H9 (cell line): ENCODE data around the gene SMARCA1. TPM values are rescaled to one million over a fixed set of nuclear protein-coding genes. Genes with fewer than 3 reads are reported as not detected.

ENCODE experiments used
- DNase-seq: peaks from one replicate; pipeline ENCODE4 v3.0.0-alpha.2; 2017
- H2AFZ ChIP-seq: one replicate; pipeline ENCODE4 v1.6.1; 2013; ENCODE audit warnings: mild to moderate bottlenecking, low read length, control low read depth, moderate library complexity
- H2AK5ac ChIP-seq: 2 replicates; pipeline ENCODE4 v1.6.1; 2013; ENCODE audit warnings: low read length, control low read depth, mixed read lengths; ENCODE audit not compliant: insufficient read length
- H2BK120ac ChIP-seq: one replicate; pipeline ENCODE4 v1.6.1; 2013; ENCODE audit warnings: low read depth, mild to moderate bottlenecking, low read length, control low read depth, inconsistent platforms; ENCODE audit not compliant: poor library complexity, severe bottlenecking
- H2BK12ac ChIP-seq: 2 replicates; pipeline ENCODE4 v1.6.1; 2013; ENCODE audit warnings: low read length, control low read depth, mixed read lengths, low read depth; ENCODE audit not compliant: insufficient read length
- H2BK15ac ChIP-seq: 2 replicates; pipeline ENCODE4 v1.6.1; 2013; ENCODE audit warnings: low read depth, low read length, control low read depth
- H2BK20ac ChIP-seq: one replicate; pipeline ENCODE4 v1.6.1; 2013; ENCODE audit warnings: low read depth, mild to moderate bottlenecking, low read length, control low read depth, inconsistent platforms; ENCODE audit not compliant: poor library complexity, severe bottlenecking
- H2BK5ac ChIP-seq: 2 replicates; pipeline ENCODE4 v1.6.1; 2013; ENCODE audit warnings: low read length, control low read depth, mixed read lengths; ENCODE audit not compliant: insufficient read length
- H3K14ac ChIP-seq: 2 replicates; pipeline ENCODE4 v1.6.1; 2013; ENCODE audit warnings: low read length, control low read depth; ENCODE audit not compliant: insufficient read depth
- H3K18ac ChIP-seq: 2 replicates; pipeline ENCODE4 v1.6.1; 2013; ENCODE audit warnings: low read depth, mild to moderate bottlenecking, mixed read lengths, low read length, control low read depth; ENCODE audit not compliant: insufficient read length
- H3K23ac ChIP-seq: 2 replicates; pipeline ENCODE4 v1.6.1; 2013; ENCODE audit warnings: low read length, control low read depth, mixed read lengths, low read depth; ENCODE audit not compliant: insufficient read length
- H3K23me2 ChIP-seq: 2 replicates; pipeline ENCODE4 v1.6.1; 2013; ENCODE audit warnings: low read depth, mild to moderate bottlenecking, mixed read lengths, low read length, control low read depth; ENCODE audit not compliant: insufficient read length, poor library complexity, severe bottlenecking
- H3K27ac ChIP-seq: 2 replicates; pipeline ENCODE4 v1.5.1; 2013; ENCODE audit warnings: low read length, control low read depth, mixed read lengths, low read depth; ENCODE audit not compliant: insufficient read length
- H3K27me3 ChIP-seq: 2 replicates; pipeline ENCODE4 v1.6.1; 2013; ENCODE audit warnings: low read length, control low read depth, inconsistent platforms; ENCODE audit not compliant: insufficient read depth
- H3K4ac ChIP-seq: 2 replicates; pipeline ENCODE4 v1.6.1; 2013; ENCODE audit warnings: low read depth, mild to moderate bottlenecking, control low read depth, inconsistent platforms, low read length, moderate library complexity
- H3K4me1 ChIP-seq: 2 replicates; pipeline ENCODE4 v1.6.1; 2013; ENCODE audit warnings: low read length, control low read depth, inconsistent platforms; ENCODE audit not compliant: insufficient read depth
- H3K4me2 ChIP-seq: 2 replicates; pipeline ENCODE4 v1.6.1; 2013; ENCODE audit warnings: low read length, control low read depth, mixed read lengths; ENCODE audit not compliant: insufficient read length, insufficient read depth
- H3K56ac ChIP-seq: 2 replicates; pipeline ENCODE4 v1.6.1; 2013; ENCODE audit warnings: low read depth, mild to moderate bottlenecking, mixed read lengths, low read length, control low read depth; ENCODE audit not compliant: insufficient read length
- H3K79me1 ChIP-seq: 2 replicates; pipeline ENCODE4 v1.6.1; 2013; ENCODE audit warnings: low read depth, mild to moderate bottlenecking, moderate library complexity, low read length, control low read depth, inconsistent platforms; ENCODE audit not compliant: insufficient read depth, poor library complexity, severe bottlenecking
- H3K79me2 ChIP-seq: 2 replicates; pipeline ENCODE4 v1.6.1; 2013; ENCODE audit warnings: low read length, control low read depth, inconsistent platforms; ENCODE audit not compliant: insufficient read depth
- H3K9ac ChIP-seq: 2 replicates; pipeline ENCODE4 v1.6.1; 2013; ENCODE audit warnings: low read length, control low read depth, mixed read lengths; ENCODE audit not compliant: insufficient read length; ENCODE audit errors: extremely low read depth
- H3K9me3 ChIP-seq: one replicate; pipeline ENCODE4 v1.6.1; 2013; ENCODE audit warnings: low read depth, low read length, inconsistent platforms; ENCODE audit not compliant: control insufficient read depth
- H3T11ph ChIP-seq: one replicate; pipeline ENCODE4 v1.6.1; 2013; ENCODE audit warnings: mild to moderate bottlenecking, low read length, control low read depth, inconsistent platforms
- H4K20me1 ChIP-seq: one replicate; pipeline ENCODE4 v1.6.1; 2013; ENCODE audit not compliant: control insufficient read depth, insufficient read length, insufficient read depth
- H4K5ac ChIP-seq: 2 replicates; pipeline ENCODE4 v1.6.1; 2013; ENCODE audit warnings: low read depth, mild to moderate bottlenecking, mixed read lengths, low read length, control low read depth; ENCODE audit not compliant: insufficient read length
- H4K8ac ChIP-seq: replicated peaks from 2 replicates; pipeline ENCODE4 v1.6.1; 2013; ENCODE audit warnings: low read length, control low read depth, mixed read lengths, low read depth; ENCODE audit not compliant: insufficient read length
- H4K91ac ChIP-seq: 2 replicates; pipeline ENCODE4 v1.6.1; 2013; ENCODE audit warnings: low read depth, mild to moderate bottlenecking, moderate library complexity, mixed read lengths, low read length, control low read depth; ENCODE audit not compliant: insufficient read length
- H3K27ac Mint-ChIP-seq, 3 experiments: 2 replicates in 2 of 3; 3 replicates in 1 of 3; pipeline ENCODE4 v1.8.0; 2020 to 2021; ENCODE audit warnings: mixed read lengths in 3 of 3, mild to moderate bottlenecking in 1 of 3, moderate library complexity in 1 of 3
- H3K27me3 Mint-ChIP-seq: 2 replicates; pipeline ENCODE4 v1.8.0; 2021; ENCODE audit warnings: low read depth, mild to moderate bottlenecking, moderate library complexity, mixed read lengths
- H3K36me3 Mint-ChIP-seq, 3 experiments: 2 replicates in 2 of 3; 3 replicates in 1 of 3; pipeline ENCODE4 v1.8.0; 2020 to 2021; ENCODE audit warnings: low read depth in 3 of 3, mixed read lengths in 3 of 3; ENCODE audit not compliant: insufficient read depth in 1 of 3
- H3K4me1 Mint-ChIP-seq, 2 experiments: 2 replicates each; pipeline ENCODE4 v1.8.0; 2020; ENCODE audit warnings: mixed read lengths in 2 of 2
- H3K4me3 Mint-ChIP-seq, 2 experiments: 2 replicates in 1 of 2; 3 replicates in 1 of 2; pipeline ENCODE4 v1.8.0; 2020 to 2021; ENCODE audit warnings: mild to moderate bottlenecking in 2 of 2, mixed read lengths in 2 of 2, moderate library complexity in 1 of 2
- H3K9me3 Mint-ChIP-seq, 2 experiments: 2 replicates in 1 of 2; 3 replicates in 1 of 2; pipeline ENCODE4 v1.8.0; 2020; ENCODE audit warnings: mild to moderate bottlenecking in 2 of 2, mixed read lengths in 2 of 2, moderate library complexity in 1 of 2
- WGBS: extraction: QIAGEN DNeasy Blood & Tissue Kit; methylation state at CpG from one replicate; pipeline ENCODE4 v1.1.7; 2013; ENCODE audit warnings: missing lambda C conversion rate, low lambda C conversion rate, mixed read lengths; ENCODE audit not compliant: insufficient read length; ENCODE audit errors: extremely low coverage; 5-methylcytosine and 5-hydroxymethylcytosine counted together
- total RNA-seq: library from RNA; stranded (reverse); gene quantifications from 2 replicates; pipeline ENCODE4 v1.2.1, GENCODE V29; 2021
- TF ChIP-seq, protein P1 (sequence below): fragments of 200-600 bp; sonication (generic); conservative IDR thresholded peaks from 3 replicates; pipeline ENCODE4 v1.8.0; 2021; ENCODE audit warnings: antibody characterized with exemption, mild to moderate bottlenecking

Gene SMARCA1
- total RNA-seq, 1 experiment from 2014 or later: 105 TPM

DNA sequence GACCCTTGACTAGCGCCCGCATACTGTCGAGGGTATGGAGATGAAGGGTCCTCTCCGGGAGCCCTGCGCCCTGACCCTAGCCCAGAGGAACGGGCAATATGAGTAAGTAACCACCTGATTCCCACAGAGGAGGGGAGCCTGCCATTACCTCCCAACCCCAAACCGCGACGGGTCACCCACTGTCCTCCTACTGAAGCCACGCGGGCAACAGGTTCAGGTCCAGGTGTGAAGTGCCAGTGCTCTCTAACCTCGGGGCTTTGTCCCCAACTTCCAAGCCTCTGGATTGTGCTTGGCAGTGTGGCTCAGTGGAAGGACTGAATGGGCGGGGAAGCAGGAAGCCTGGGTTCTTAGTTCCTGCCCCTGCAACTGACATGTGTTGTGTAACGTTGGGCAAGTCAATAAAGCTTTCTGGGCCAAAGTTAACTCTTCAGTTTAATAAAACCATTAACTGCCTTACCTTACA lies 17.5 kb upstream of the SMARCA1 start:
- Mint-ChIP-seq H3K27me3 (peaks cover 2% of the 10 kb centered on the region; the same call in 1 of the 2 replicates), H3K9me3 (no peaks in the 10 kb centered on the region), H3K36me3 (peaks cover 4 to 9% (median 6%) of the 10 kb centered on the region in 3 experiments; a peak in 5 of 7 replicates), H3K27ac (peak overlapping the region in 2 of 3 experiments; percentile 53 to 75; a peak in 3 of 7 replicates), H3K4me1 (peaks cover 13 to 14% of the 10 kb centered on the region in 2 experiments), H3K4me3 (peak overlapping the region; percentile 79 to 85)
- Histone ChIP-seq H3K4ac (no peak overlapping the region), H4K8ac (no peak overlapping the region), H2BK5ac (no peak overlapping the region), H4K5ac (no peak overlapping the region), H3K56ac (no peak overlapping the region), H3K79me2 (no peaks in the 10 kb centered on the region; the same call in 1 of the 2 replicates), H3K9me3 (no peaks in the 10 kb centered on the region), H2BK12ac (no peak overlapping the region), H3K27me3 (no peaks in the 10 kb centered on the region), H3T11ph (no peak overlapping the region), H4K91ac (no peak overlapping the region), H3K18ac (no peak overlapping the region), H3K4me1 (no peaks in the 10 kb centered on the region; the same call in 1 of the 2 replicates), H3K14ac (no peak overlapping the region), H3K23ac (no peak overlapping the region), H3K4me2 (peak overlapping the region; percentile 76), H3K79me1 (no peaks in the 10 kb centered on the region), H2BK20ac (no peak overlapping the region), H2BK120ac (no peak overlapping the region), H3K23me2 (peaks cover 5% of the 10 kb centered on the region), H3K27ac (no peak overlapping the region), H2AFZ (no peak overlapping the region), H3K9ac (peak overlapping the region; percentile 55), H2BK15ac (no peak overlapping the region), H2AK5ac (no peak overlapping the region), H4K20me1 (no peaks in the 10 kb centered on the region)
- WGBS: no CpG with 5 or more reads among the region's 14 CpGs
- DNase-seq: peak; percentile 33
- TF ChIP-seq, protein P1, sequence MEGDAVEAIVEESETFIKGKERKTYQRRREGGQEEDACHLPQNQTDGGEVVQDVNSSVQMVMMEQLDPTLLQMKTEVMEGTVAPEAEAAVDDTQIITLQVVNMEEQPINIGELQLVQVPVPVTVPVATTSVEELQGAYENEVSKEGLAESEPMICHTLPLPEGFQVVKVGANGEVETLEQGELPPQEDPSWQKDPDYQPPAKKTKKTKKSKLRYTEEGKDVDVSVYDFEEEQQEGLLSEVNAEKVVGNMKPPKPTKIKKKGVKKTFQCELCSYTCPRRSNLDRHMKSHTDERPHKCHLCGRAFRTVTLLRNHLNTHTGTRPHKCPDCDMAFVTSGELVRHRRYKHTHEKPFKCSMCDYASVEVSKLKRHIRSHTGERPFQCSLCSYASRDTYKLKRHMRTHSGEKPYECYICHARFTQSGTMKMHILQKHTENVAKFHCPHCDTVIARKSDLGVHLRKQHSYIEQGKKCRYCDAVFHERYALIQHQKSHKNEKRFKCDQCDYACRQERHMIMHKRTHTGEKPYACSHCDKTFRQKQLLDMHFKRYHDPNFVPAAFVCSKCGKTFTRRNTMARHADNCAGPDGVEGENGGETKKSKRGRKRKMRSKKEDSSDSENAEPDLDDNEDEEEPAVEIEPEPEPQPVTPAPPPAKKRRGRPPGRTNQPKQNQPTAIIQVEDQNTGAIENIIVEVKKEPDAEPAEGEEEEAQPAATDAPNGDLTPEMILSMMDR: no peak
